IPS-NIHi7 (cell line): ENCODE results near the gene LMAN2.

ENCODE experiments used
- DNase-seq: peaks from one replicate; pipeline ENCODE4 v3.0.0; 2012; ENCODE audit warnings: mixed read lengths; ENCODE audit errors: extremely low spot score

Gene LMAN2, protein sequence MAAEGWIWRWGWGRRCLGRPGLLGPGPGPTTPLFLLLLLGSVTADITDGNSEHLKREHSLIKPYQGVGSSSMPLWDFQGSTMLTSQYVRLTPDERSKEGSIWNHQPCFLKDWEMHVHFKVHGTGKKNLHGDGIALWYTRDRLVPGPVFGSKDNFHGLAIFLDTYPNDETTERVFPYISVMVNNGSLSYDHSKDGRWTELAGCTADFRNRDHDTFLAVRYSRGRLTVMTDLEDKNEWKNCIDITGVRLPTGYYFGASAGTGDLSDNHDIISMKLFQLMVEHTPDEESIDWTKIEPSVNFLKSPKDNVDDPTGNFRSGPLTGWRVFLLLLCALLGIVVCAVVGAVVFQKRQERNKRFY

DNA sequence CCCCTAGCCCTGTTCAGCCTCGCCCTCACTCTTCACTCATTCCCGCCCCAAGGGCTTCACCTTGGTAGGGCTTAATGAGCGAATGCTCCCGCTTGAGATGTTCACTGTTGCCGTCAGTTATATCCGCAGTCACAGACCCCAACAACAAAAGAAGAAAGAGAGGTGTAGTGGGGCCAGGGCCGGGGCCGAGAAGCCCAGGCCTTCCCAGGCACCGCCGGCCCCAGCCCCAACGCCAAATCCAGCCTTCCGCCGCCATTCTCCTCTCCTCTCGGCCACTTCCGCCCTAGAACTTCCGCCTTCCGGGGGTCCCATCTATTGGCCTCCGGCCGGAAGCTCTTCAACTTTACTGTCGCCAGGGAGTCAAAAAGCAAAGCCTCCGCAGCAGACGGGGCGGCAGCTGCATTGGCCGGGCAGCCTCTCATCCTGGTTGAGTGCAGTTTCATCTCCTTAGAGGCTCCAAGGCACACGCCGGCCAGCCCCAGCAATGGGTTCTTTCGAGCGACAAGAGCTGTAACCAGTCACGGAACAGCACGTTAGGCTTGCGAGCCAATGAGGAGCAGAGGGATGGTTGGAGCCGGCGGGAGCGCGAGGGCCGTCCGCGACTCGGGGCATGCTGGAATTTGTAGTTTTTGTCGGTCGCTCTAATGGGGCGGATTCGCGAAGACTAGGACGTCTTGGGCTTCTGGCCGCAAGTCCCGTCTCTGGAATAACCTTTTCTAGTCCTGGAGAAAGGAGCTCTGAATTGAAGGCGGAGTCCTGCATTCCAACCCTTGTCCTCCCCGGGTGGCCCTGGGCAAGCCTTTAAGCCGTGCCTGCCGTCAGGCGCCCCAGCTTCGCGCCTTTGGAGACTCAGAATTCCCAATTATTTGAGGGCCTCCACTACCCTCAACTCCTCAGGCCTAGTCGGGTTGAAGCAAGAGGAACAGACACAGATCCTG lies at the start of gene LMAN2:
Gene LMAN2, minus strand, starts transcription at position 277 of the 938 bp plus-strand sequence. Its CDS starts 21 bp downstream, at position 256.
- peak; percentile 95 for DNase-seq

DNA sequence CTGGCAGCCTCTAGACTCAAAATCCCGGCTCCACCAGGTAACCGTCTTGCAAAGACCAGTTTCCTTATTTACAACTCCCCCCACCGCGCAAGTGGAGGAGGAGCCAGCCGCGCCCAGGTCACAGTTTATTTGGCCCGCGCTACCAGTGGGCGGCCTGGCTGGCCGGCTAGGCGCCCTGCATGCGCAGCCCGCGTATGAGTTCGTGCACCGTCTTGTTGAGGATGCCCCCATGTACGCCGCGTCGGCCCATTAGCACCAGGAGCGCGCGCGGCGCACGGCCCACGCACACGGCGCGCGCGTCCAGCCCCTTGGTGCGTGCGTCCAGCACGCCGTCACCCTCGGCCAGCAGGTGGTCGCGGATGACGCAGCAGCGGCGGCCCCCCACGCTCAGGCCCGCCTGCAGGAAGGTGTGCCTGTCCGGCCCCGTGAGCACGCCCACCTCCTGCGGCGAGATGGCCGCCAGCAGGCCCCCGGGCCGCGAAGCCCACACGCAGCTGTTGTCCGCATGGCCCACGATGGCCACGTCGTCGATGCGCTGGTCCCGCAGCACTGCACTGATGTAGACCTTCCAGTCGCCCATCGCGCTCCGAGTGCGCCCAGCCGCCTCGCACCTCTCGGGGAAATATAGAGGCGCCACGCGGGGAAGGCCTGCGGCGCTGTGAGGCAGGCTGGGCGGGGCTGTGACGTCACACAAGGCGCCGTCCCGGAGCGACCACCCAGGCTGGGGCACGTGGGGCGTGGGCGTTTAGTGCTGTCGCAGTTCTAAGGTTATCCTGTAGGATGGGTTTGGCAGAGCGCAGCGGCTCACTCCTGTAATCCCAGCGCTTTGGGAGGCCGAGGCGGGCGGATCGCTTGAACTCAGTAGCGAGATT lies 48.8 kb upstream of the LMAN2 start, which contains the start of gene PFN3:
Gene PFN3, minus strand, starts transcription at position 665 of the 872 bp plus-strand sequence. Its CDS starts 85 bp downstream, at position 580.
- peak; percentile 42 for DNase-seq

DNA sequence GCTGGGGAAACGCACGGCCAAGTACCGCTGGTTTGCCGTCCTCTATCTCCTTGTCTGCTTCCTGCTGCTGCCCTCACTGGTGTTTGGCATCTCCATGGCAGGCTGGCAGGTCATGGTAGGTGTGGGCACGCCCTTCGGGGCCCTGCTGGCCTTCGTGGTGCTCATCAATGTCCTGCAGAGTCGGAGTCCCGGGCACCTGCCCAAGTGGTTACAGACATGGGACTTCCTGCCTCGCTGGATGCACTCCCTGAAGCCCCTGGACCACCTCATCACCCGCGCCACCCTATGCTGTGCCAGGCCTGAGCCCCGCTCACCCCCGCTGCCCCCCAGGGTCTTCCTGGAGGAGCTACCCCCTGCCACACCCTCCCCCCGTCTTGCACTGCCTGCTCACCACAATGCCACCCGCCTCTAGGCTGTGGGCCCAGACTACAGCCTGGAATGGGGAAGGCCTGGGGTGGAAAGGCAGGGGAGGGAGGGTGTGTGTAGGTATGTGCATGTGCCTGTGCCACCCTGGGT lies 46.5 kb upstream of the LMAN2 start:
- DNase-seq: no peak

DNA sequence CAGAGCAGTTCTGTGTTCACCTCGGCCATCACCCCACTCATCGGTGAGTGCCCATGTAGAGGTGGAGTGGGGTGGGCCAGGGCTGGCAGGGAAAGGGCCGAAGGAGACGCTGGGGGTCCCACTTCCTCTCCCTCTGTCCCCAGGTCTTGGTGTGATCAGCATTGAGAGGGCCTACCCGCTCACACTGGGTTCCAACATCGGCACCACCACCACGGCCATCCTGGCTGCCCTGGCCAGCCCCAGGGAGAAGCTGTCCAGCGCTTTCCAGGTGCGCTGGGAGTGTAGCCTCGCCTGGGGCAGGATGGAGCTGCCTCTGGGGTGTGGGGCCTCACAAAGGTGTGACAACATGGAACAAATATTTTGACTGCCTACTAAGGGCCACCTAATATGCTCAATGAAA lies 45.3 kb upstream of the LMAN2 start:
- DNase-seq: no peak

DNA sequence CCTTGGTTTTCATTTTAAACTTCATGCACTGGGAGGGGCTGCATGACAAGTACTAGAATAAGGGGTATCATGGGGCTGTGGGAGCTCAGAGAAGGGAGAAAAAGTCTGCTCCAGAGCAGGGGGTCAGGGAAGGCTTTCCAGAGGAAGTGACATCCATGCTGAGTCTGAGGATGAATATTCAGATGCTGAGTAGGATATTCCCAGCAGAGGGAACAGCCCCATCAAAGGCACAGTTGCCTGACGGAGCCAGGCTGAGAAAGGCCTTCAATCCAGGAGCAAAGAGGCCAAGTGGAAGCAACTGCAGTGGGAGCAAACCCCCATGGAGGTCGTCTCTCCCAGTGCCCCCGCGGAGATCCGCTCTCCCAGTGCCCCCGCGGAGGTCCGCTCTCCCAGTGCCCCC lies 44.6 kb upstream of the LMAN2 start:
- DNase-seq: no peak

DNA sequence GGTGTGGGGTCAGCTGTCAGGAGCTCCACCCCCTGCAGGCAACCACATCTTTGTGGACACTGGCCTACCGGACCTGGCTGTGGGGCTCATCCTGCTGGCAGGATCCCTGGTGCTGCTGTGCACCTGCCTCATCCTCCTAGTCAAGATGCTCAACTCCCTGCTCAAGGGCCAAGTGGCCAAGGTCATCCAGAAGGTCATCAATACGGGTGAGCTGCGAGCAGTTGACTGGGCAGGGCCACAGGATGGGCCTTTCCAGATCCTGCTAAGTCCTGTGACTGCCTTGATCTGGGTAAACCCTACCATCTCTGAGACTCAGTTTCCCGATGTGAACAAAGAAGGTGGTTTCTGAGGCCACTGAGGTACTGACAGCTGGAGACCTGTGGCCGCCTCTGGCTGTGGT lies 42.5 kb upstream of the LMAN2 start:
- DNase-seq: no peak

DNA sequence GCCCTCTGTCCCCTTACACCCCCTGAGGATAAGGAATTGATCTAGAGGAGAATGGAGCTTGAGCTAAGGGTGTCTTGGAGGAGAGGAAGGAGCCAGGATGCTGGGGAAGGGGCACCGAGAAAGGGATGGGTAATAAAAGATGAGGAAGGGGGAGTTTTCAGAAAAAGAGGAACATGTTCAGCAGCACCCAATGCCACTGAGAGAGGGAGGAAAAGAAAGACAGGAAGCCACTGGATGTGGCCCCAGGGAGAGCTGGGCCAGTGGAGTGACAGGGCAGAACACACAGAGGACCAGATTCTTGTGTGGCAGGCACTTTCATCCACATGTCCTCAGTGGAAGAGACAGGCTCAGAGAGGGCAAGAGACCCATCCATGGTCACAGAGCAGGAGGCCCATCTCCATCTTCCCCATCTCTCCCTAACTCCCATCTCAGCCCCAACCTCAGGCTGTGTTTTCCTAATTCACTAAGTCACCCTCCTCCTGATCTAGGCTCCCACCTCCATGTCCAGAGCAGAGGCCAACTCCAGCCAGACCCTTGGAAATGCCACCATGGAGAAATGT lies 41.8 kb upstream of the LMAN2 start:
- no peak for DNase-seq

DNA sequence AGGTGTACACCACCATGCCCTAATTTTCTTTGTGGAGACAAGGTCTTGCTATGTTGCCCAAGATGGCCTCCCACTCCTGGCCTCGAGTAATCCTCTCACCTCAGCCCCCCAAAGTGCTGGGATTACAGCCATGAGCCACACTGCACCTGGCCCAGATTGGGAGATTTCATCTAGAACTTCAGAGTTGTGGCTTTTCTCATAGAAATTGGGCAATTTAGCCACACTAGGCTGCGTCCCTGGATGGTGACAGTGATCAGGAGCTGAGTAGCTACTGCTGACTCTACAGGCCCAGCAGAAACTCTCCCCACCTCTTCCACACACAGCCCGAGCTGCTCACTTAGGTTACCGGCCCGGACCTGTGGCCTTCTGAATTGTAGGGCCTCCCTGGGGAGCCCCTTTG lies 41.3 kb upstream of the LMAN2 start:
- no peak for DNase-seq

DNA sequence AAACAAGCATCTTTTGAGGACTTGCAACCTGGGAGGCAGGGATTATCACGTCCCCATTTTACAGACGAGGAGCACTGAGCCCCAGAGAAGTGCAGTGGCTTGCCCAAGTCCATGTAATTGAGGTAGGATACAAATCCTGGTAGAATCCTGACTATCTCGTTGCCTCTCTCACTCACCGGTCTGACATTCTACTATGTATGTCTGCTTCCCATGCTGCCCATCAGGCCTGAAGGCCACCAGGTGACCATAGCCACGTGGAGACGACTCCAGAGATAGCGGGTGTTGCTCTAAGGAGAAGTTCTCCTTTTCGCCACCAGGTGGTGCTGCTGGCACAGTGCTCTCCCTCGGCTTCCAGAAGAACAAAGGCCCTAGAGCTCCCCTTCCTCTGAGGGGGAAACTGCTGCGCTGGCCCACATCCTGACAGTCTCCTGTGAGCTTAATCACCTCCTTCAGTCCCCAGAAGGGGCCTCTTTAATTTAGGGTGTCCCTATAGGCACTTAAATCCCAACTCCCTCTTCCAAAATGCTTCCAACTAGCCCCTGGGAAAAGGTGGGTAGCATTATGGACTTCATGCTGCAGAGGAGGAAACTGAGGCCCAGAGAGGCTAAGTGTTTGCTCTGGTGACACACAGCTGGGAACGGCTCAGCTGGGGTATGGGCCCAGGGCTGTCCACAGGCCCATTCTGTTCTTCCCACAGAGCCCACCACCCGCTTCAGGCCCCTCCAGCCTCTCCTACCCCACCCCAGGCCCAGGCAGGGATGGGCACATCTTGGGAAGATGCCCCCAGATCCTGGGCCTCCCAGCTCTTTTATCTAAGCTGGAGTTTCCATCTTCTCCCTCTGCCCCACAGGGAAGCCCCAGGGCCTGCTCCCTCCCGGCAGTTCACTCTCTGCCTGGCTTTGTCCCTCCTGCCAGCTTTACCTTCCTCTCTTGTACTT lies 39.2 kb upstream of the LMAN2 start:
- DNase-seq: peak; percentile 97

DNA sequence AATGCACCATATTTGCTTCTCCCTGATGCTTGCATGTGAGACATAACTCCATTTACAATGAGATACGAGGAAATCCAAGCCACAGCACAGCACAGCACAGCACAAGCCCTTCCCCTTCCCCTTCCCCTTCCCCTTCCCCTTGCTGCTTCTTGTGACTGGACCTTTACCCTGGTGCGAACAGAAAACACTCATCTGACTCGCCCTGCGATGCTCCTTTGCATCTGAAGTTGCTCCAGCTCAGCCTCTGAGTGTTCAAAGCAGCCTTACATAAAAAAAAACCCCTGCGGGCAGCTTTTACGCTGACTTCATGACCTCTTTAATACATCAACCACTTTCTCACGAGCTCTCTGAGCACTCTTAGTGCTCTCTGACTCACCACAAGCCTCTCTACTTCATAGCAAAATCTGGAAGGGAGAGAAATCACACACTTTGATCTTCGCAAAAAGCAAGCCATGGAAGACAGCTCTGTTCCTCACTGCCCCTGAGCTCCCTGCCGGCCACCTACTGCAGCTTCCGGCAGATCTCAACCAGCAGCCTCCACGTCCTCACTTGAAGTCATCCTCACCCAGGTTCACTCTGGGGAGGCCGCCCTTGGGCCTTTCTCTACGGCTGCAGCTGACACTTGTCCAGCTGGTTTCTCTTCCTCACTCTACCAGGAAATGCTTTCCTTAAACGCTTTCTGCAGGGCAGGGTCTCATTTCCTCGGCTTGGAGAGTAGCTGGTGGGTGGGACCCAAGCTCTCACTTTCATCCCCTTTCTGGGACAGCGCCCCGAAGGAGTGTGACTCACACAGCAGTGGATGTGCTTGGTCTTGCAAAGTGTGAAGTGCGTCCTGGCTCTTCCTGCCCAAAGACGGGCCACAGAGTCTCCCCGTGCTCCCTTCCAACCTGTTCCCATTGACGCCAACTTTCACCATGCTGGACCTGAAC lies 38.0 kb upstream of the LMAN2 start:
- no peak for DNase-seq

DNA sequence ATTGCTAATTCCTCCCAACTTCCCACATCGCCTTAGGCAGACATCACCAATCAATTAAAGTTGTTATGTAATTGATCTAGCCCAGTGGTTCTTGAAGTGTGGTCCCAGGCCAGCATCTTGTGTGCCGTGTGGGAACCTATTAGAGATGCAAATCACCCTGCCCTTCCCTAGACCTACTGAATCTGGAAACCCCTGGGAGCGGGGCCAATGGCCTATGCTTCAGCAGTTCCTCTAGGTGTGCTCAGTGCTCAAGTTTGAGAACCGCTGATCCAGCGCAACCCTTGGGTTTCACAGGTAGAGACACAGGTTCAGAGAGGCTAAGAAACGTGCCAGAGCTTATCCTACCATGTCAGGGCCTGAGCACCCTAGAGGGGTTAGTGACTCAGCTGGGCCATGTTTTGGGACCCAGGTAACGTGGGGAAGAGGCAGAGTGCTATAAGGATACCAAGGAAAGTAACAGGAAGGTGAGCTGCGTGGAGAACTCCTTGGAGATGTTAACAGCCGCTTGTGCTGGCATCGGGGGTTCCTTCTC lies 37.1 kb upstream of the LMAN2 start:
- DNase-seq: no peak

DNA sequence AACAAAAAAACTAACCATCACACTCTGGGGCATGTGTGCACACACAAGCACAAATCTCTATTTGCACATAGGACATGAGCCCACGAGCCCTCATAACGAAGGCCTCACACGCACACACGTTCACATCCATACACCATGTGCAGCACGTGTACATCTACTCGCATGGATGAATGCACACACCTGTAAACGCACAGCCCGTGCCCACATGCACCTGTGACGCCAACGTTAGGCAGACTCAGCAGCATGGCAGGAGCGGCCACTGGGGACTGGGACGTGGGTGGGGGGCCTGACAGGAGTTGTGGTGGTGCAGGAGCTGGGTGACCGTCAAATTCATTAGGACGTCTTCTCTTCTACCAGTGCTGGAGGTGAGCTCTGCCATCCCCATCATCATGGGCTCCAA lies 35.9 kb upstream of the LMAN2 start:
- no peak for DNase-seq

DNA sequence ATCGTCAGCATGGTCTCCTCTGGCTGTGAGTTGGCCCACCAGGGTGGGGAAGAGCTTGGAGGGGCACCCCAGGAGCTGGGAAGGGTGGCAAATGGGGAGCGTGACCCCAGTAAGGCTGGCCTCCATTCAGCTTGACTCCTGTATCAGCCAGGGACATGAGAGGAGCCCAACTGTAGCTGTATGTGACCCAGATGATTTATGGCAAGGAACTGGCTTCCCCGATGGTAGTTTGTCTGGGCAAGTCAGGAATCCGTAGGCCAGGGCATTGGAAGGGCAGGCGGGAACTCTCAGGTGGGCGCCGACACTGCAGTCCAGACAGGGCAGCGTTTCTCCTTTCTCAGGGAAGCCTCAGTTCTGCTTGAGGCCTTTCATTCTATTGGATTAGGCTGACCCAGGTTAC lies 35.1 kb upstream of the LMAN2 start:
- DNase-seq: no peak

DNA sequence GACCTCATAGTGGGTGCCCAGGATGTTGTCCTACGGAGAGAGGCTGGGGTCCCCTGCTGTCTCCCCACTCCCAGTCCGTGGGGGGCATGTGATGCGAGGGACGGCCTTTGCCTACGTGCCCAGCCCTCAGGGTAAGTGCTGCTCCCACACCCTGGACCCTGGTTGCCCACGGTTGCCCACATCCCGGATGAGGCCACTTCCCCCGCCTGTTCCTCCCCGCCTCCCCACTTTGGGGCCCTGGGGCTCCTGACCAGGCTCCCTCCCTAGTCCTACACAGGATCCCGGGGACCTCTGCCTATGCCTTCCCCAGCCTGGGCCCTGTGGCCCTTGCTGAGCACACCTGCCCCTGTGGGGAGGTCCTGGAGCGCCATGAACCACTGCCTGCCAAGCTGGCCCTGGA lies 34.3 kb upstream of the LMAN2 start:
- no peak for DNase-seq

DNA sequence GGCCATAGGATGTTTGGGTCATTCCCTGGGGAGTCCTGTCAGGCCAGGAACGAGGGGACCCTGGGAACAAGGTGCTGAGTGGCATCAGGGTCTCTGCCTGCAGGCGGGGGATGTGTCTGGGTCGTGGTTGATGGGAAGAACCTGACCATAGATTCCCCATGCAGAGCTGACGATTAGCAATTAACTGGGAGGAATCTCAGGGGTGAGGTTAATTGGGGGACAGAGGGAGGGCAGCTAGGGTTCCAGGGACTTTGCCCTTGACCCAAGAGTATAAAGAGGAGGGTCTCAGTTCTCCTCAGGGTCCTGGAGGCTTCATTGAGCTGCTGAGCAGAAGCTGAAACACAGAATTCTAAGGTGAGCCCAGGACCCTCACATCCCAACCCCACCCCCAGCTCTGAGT lies 32.7 kb upstream of the LMAN2 start, which contains the start of gene SLC34A1:
Gene SLC34A1, plus strand, starts transcription at position 301 of the 400 bp plus-strand sequence. CDS start 1,308 bp downstream, outside the sequence.
- no peak for DNase-seq

DNA sequence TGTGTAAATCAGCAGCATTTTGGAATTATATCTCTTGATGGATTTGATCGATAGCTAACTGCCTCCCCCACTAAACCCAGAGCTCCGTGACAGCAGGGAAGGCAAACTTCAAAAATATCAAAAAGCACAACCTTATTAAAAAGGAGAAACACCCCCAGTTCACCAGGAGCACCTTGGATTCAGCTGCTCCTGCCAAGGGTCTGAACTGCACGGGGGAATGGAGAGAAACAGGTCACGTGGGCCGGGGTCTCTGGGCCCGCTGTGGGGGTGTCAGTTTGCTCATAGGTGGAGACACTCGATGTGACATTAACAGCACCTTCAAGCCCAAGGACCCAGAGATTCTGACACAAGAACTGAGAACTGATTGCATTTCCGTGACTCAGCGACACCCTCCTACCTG lies 31.7 kb upstream of the LMAN2 start:
- no peak for DNase-seq

DNA sequence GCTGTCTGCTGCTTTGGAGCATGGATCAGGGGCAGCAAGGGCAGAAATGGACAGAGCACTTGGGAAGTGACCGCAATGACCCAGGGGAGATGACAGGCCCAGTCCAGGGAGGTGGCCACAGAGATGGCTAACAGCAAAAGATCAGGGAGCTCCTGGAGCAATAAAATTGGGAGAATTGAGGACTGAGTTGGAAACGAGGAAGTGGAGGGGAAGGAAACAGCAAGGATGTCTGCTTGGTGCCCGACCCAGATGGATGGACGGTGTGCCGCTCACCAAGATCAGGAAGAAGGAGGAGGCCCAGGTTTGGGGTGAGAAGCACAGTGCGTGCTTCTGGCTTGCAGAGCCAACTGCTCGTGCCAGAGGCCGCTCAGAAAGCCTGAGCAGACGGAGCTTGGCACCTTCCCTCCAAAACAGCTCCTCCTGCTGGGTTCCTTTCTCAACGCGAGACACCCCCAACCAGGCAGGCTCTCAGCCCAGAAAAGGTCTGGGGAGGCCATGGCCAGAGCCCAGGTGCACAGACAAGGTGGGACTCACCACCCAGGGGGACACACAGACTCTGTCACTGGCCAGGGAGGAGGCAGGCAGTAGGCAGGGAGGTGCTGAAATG lies 31.1 kb upstream of the LMAN2 start:
- DNase-seq: peak; percentile 62

DNA sequence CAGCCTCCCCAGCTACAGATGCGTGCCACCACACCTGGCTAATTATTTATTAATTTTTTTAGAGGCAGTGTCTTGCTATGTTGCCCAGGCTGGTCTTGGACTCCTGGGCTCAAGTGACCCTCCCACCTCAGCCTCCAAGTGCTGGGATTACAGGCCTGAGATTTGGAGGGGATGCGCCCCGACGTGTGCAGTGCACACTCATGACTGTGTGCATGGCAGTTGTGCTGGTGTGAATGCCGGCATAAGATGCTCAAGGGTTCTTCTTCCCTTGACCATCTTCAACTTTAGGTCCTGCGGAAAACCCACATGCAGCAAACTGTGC lies 29.3 kb upstream of the LMAN2 start:
- DNase-seq: no peak
